ENCODE data around the gene MRPL2. TPM values are rescaled to one million over a fixed set of nuclear protein-coding genes. Genes with fewer than 3 reads are reported as not detected.

Gene MRPL2
- total and polyA plus RNA-seq, 2 of the 4 experiments (the other 2 are of a cell fraction) = 18.1 to 45.9 TPM

- TF ChIP-seq BHLHE40 (IDR thresholded peaks at IDR 0.05; ENCODE audit: low read depth, low read length) = no peak
Measured at GRCh38 chr6:43070028-43070632, 10.9 kb upstream of the MRPL2 start (continued).

DNA sequence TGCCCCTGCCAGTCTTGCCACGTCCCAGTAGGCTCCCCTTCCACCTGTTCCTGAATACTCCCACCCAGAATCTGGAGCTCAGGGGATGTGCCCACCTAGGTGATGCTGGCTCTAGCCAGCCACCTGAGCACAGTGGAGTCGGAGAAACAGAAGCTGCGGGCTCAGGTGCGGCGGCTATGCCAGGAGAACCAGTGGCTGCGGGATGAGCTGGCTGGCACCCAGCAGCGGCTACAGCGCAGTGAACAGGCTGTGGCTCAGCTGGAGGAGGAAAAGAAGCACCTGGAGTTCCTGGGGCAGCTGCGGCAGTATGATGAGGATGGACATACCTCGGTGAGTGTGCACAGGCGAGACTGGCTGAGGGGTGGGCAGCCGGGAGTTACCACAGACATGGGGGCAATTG lies 3.6 kb upstream of the MRPL2 start:
- Histone ChIP-seq H3K9me3 (ENCODE audit: control insufficient read depth, insufficient read depth, low read length) (no peaks in the 10 kb centered on the region), H2AFZ (replicated peaks; ENCODE audit: low read length, poor library complexity) (no peak overlapping the region), H3K9ac (ENCODE audit: low read depth, low read length) (no peak overlapping the region), H4K20me1 (ENCODE audit: insufficient read depth, low read length) (no peaks in the 10 kb centered on the region), H3K18ac (ENCODE audit: low read depth, low read length) (no peak overlapping the region), H3K36me3 (ENCODE audit: control insufficient read depth, insufficient read depth, low read length) (peaks cover 18% of the 10 kb centered on the region), H3K14ac (replicated peaks; ENCODE audit: low read depth, low read length) (no peak overlapping the region), H3K4me1 (ENCODE audit: control insufficient read depth, insufficient read depth, low read length) (peaks cover 9% of the 10 kb centered on the region; the same call in 1 of the 2 replicates), H3K4me3 (ENCODE audit: insufficient read depth, low read depth, low read length) (no peak overlapping the region), H4K8ac (ENCODE audit: low read depth in 2 of 2, low read length in 2 of 2) (no peak overlapping the region), H3K4me2 (ENCODE audit: low read depth, low read length) (no peak overlapping the region), H4K5ac (ENCODE audit: low read depth, low read length) (no peak overlapping the region), H2AK5ac (ENCODE audit: low read depth, low read length) (no peak overlapping the region), H3K56ac (ENCODE audit: extremely low read depth, insufficient read depth, low read length) (no peak overlapping the region), H2BK120ac (ENCODE audit: low read depth, low read length) (no peak overlapping the region), H3K23ac (ENCODE audit: low read depth, low read length) (no peak overlapping the region), H3K4ac (ENCODE audit: low read depth, low read length) (no peak overlapping the region), H3K27me3 (ENCODE audit: control insufficient read depth, insufficient read depth, low read length) (no peaks in the 10 kb centered on the region), H4K91ac (ENCODE audit: insufficient read depth, low read depth, low read length) (no peak overlapping the region), H2BK5ac (ENCODE audit: low read depth, low read length, poor library complexity, severe bottlenecking) (no peak overlapping the region), H2AK9ac (replicated peaks; ENCODE audit: low read depth, low read length, poor library complexity) (no peak overlapping the region), H2BK15ac (ENCODE audit: low read depth, low read length) (no peak overlapping the region), H3K27ac (ENCODE audit: insufficient read depth, low read length) (no peak overlapping the region), H3K79me1 (ENCODE audit: low read depth in 1 of 2, low read length in 2 of 2) (peaks cover 16 to 33% of the 10 kb centered on the region in 2 experiments), H2BK20ac (ENCODE audit: low read depth, low read length) (no peak overlapping the region), H3K9me1 (ENCODE audit: insufficient read depth, low read length) (peaks cover 8% of the 10 kb centered on the region; the same call in 1 of the 2 replicates)
- in situ Hi-C loops (cut with MboI; ENCODE audit: low sequenced_read_pairs) (no loop called here), intact Hi-C loops (cut with micrococcal nuclease) (no loop called here), dilution Hi-C loops (cut with HindIII; ENCODE audit: low sequenced_read_pairs, unreplicated experiment) (no loop called here)
- CTCF ChIA-PET = no interaction called here
- BruUV-seq (replicated peaks) = no TSS peak
- DNase-seq (no peak), ATAC-seq (ENCODE audit: low read depth) (no peak)
- WGBS, 2 experiments (ENCODE audit: extremely low coverage in 2 of 2, insufficient read length in 1 of 2) = 93% methylated on average over 6 of the region's 12 CpGs; no CpG with 5 or more reads in 1 of the 2 experiments
- POLR2A ChIA-PET (ENCODE audit: unreplicated experiment) = no interaction called here
- TF ChIP-seq CEBPB (IDR thresholded peaks at IDR 0.05; ENCODE audit: low read depth, low read length) = no peak
- TF ChIP-seq POLR2A (IDR thresholded peaks at IDR 0.05; ENCODE audit: low read depth, low read length) = no peak
- TF ChIP-seq MAFK (IDR thresholded peaks at IDR 0.05; ENCODE audit: low read depth, low read length) = no peak
- no peak for TF ChIP-seq RAD21 (IDR thresholded peaks at IDR 0.05; ENCODE audit: low read length)
